H1 (cell line): Measurements from ENCODE around the gene KCTD19. TPM values are rescaled to one million over a fixed set of nuclear protein-coding genes. Genes with fewer than 3 reads are reported as not detected.

Experiments used
- CTCF ChIA-PET: fragments of 300-600 bp; sonication (Branson Sonifier 250); formaldehyde crosslinking; loops from one replicate; lab custom pipeline; 2021; ENCODE audit not compliant: partially characterized antibody; lab: Charles Lee
- POLR2A ChIA-PET: fragments of 300-600 bp; sonication (Branson Sonifier 250); formaldehyde crosslinking; loops from one replicate; lab custom pipeline; 2021; ENCODE audit warnings: inconsistent platforms; ENCODE audit not compliant: partially characterized antibody; lab: Charles Lee
- DNase-seq, 2 experiments: peaks; one replicate each; pipeline versions ENCODE4 v3.0.0 to v3.0.0-alpha.2; 2010 to 2022; ENCODE audit warnings: low spot score in 2 of 2, low read depth in 1 of 2, mixed read lengths in 1 of 2
- FAIRE-seq: peaks from 2 replicates; lab custom pipeline; 2011; peaks lifted over from hg19 to GRCh38; lab: Jason Lieb, UNC
- H2AFZ ChIP-seq: 2 replicates; pipeline ENCODE4 v1.8.1; 2012; ENCODE audit warnings: low read length, inconsistent platforms
- H2AK5ac ChIP-seq: 2 replicates; pipeline ENCODE4 v1.6.1; 2013; ENCODE audit warnings: low read depth, low read length
- H2BK120ac ChIP-seq: replicated peaks from 2 replicates; pipeline ENCODE3; 2013; ENCODE audit warnings: low read depth, low read length, inconsistent platforms
- H2BK12ac ChIP-seq: 2 replicates; pipeline ENCODE4 v1.6.1; 2013; ENCODE audit warnings: low read depth, low read length
- H2BK15ac ChIP-seq: 2 replicates; pipeline ENCODE4 v1.6.1; 2013; ENCODE audit warnings: low read length
- H2BK20ac ChIP-seq: 2 replicates; pipeline ENCODE4 v1.6.1; 2013; ENCODE audit warnings: low read length
- H2BK5ac ChIP-seq: 2 replicates; pipeline ENCODE4 v1.6.1; 2013; ENCODE audit warnings: low read depth, low read length
- H3K14ac ChIP-seq: 2 replicates; pipeline ENCODE4 v1.6.1; 2013; ENCODE audit warnings: inconsistent platforms; ENCODE audit not compliant: insufficient read length
- H3K18ac ChIP-seq: 2 replicates; pipeline ENCODE4 v1.6.1; 2013; ENCODE audit warnings: low read length; ENCODE audit errors: extremely low read depth
- H3K23ac ChIP-seq: 2 replicates; pipeline ENCODE4 v1.6.1; 2013; ENCODE audit warnings: inconsistent platforms; ENCODE audit not compliant: insufficient read length
- H3K23me2 ChIP-seq: 2 replicates; pipeline ENCODE4 v1.6.1; 2013; ENCODE audit warnings: low read depth, low read length
- H3K27ac ChIP-seq: 2 replicates; pipeline ENCODE4 v1.6.1; 2011; ENCODE audit warnings: low read depth, low read length, inconsistent platforms
- H3K27me3 ChIP-seq, 4 experiments: replicated peaks in 1 of 4; 1 replicate in 1 of 4; 2 replicates in 3 of 4; pipeline versions ENCODE4 v1.6.1 to v1.8.1; 2011 to 2013; ENCODE audit warnings: low read length in 3 of 4, mild to moderate bottlenecking in 3 of 4, inconsistent platforms in 2 of 4, mixed read lengths in 2 of 4, moderate library complexity in 1 of 4; ENCODE audit not compliant: control insufficient read depth in 3 of 4, insufficient read depth in 3 of 4; ENCODE audit errors: extremely low read depth in 1 of 4
- H3K36me3 ChIP-seq, 4 experiments: 2 replicates each; pipeline versions ENCODE4 v1.6.1 to v1.8.1; 2011 to 2013; ENCODE audit warnings: mild to moderate bottlenecking in 4 of 4, low read length in 3 of 4, moderate library complexity in 2 of 4, control low read depth in 1 of 4, inconsistent platforms in 1 of 4; ENCODE audit not compliant: insufficient read depth in 4 of 4, control insufficient read depth in 2 of 4
- H3K4ac ChIP-seq: replicated peaks from 2 replicates; pipeline ENCODE3; 2013; ENCODE audit warnings: low read length, low read depth, mixed read lengths, inconsistent platforms; ENCODE audit not compliant: insufficient read length
- H3K4me1 ChIP-seq, 4 experiments: replicated peaks in 1 of 4; 1 replicate in 1 of 4; 2 replicates in 3 of 4; pipeline versions ENCODE4 v1.6.1 to v1.8.1; 2011 to 2013; ENCODE audit warnings: low read length in 3 of 4, inconsistent platforms in 2 of 4, mixed read lengths in 1 of 4; ENCODE audit not compliant: insufficient read depth in 4 of 4, control insufficient read depth in 3 of 4
- H3K4me2 ChIP-seq, 2 experiments: 2 replicates each; pipeline versions ENCODE4 v1.6.1 to v1.8.1; 2011 to 2013; ENCODE audit warnings: low read depth in 2 of 2, low read length in 2 of 2, control low read depth in 1 of 2, inconsistent platforms in 1 of 2, mild to moderate bottlenecking in 1 of 2; ENCODE audit not compliant: insufficient read depth in 1 of 2
- H3K4me3 ChIP-seq, 4 experiments: fragments of 200-600, 300-600 bp in 1 of 4; sonication (generic), shearing (Covaris generic), sonication (Bioruptor Twin) in 1 of 4; 2 replicates each; pipeline versions ENCODE4 v1.5.1 to v1.8.1; 2011 to 2016; ENCODE audit warnings: low read length in 4 of 4, low read depth in 3 of 4, control low read depth in 2 of 4, inconsistent platforms in 2 of 4, mild to moderate bottlenecking in 2 of 4, mixed read lengths in 1 of 4, moderate library complexity in 1 of 4; ENCODE audit not compliant: insufficient read depth in 2 of 4; ENCODE audit errors: extremely low read depth in 1 of 4
- H3K56ac ChIP-seq: replicated peaks from 2 replicates; pipeline ENCODE3; 2013; ENCODE audit warnings: low read depth, mild to moderate bottlenecking, mixed read lengths, low read length, inconsistent platforms; ENCODE audit not compliant: insufficient read length
- H3K79me1 ChIP-seq: 2 replicates; pipeline ENCODE4 v1.6.1; 2013; ENCODE audit warnings: low read depth, low read length, control low read depth
- H3K79me2 ChIP-seq, 2 experiments: 2 replicates each; pipeline versions ENCODE4 v1.6.1 to v1.8.1; 2012 to 2013; ENCODE audit warnings: low read length in 2 of 2, mild to moderate bottlenecking in 2 of 2, inconsistent platforms in 1 of 2; ENCODE audit not compliant: insufficient read depth in 2 of 2, control insufficient read depth in 1 of 2
- H3K9ac ChIP-seq, 4 experiments: replicated peaks in 1 of 4; 1 replicate in 1 of 4; 2 replicates in 3 of 4; pipeline versions ENCODE4 v1.6.1 to v1.8.1; 2011 to 2013; ENCODE audit warnings: low read depth in 3 of 4, low read length in 3 of 4, control low read depth in 2 of 4, mild to moderate bottlenecking in 2 of 4, moderate library complexity in 2 of 4, inconsistent platforms in 1 of 4; ENCODE audit errors: extremely low read depth in 1 of 4
- H3K9me3 ChIP-seq, 2 experiments: 2 replicates each; pipeline versions ENCODE4 v1.6.1 to v1.8.1; 2012 to 2013; ENCODE audit warnings: mild to moderate bottlenecking in 2 of 2, moderate library complexity in 2 of 2, control low read depth in 1 of 2, inconsistent platforms in 1 of 2, low read depth in 1 of 2, low read length in 1 of 2, mixed read lengths in 1 of 2; ENCODE audit not compliant: insufficient read depth in 2 of 2
- H4K20me1 ChIP-seq, 2 experiments: replicated peaks in 1 of 2; 2 replicates each; pipeline versions ENCODE3 to v1.8.1; 2011 to 2013; ENCODE audit warnings: inconsistent platforms in 2 of 2, low read length in 2 of 2, mild to moderate bottlenecking in 1 of 2; ENCODE audit not compliant: insufficient read depth in 2 of 2, control insufficient read depth in 1 of 2
- H4K5ac ChIP-seq: 2 replicates; pipeline ENCODE4 v1.6.1; 2013; ENCODE audit warnings: low read length, low read depth, mixed read lengths, inconsistent platforms; ENCODE audit not compliant: insufficient read length
- H4K8ac ChIP-seq: 2 replicates; pipeline ENCODE4 v1.8.0; 2013; ENCODE audit warnings: mild to moderate bottlenecking, moderate library complexity, low read length, inconsistent platforms; ENCODE audit not compliant: insufficient read depth; ENCODE audit errors: extremely low read depth
- H4K91ac ChIP-seq: replicated peaks from 2 replicates; pipeline ENCODE3; 2013; ENCODE audit warnings: low read length, mixed read lengths, inconsistent platforms; ENCODE audit not compliant: insufficient read length
- ATF3 ChIP-seq: IDR thresholded peaks from 2 replicates; pipeline ENCODE4 v1.6.1; 2011; ENCODE audit warnings: low read depth, mild to moderate bottlenecking, low read length; ENCODE audit not compliant: insufficient read depth
- CBX5 ChIP-seq: fragments of 300-800, 300-1000 bp; sonication (generic); IDR thresholded peaks from 2 replicates; pipeline ENCODE4 v1.7.1; 2016; ENCODE audit warnings: antibody characterized with exemption, low read length, low read depth
- EP300 ChIP-seq, 2 experiments: IDR thresholded peaks; 1 replicate in 1 of 2; 2 replicates in 1 of 2; pipeline ENCODE4 v1.6.1; 2011 to 2012; ENCODE audit warnings: low read depth in 2 of 2, low read length in 2 of 2, mild to moderate bottlenecking in 2 of 2, borderline replicate concordance in 1 of 2, inconsistent platforms in 1 of 2, moderate library complexity in 1 of 2
- KDM4A ChIP-seq: IDR thresholded peaks from one replicate; pipeline ENCODE4 v1.7.1; 2012; ENCODE audit warnings: low read depth, mild to moderate bottlenecking, moderate library complexity, low read length, inconsistent platforms; ENCODE audit not compliant: severe bottlenecking
- NRF1 ChIP-seq: IDR thresholded peaks from 2 replicates; pipeline ENCODE4 v1.6.1; 2011; ENCODE audit warnings: mild to moderate bottlenecking, low read depth, low read length, improper control_type of control experiment
- SP1 ChIP-seq: IDR thresholded peaks from 2 replicates; pipeline ENCODE4 v1.6.1; 2011; ENCODE audit warnings: low read depth, low read length
- TEAD4 ChIP-seq: IDR thresholded peaks from 2 replicates; pipeline ENCODE4 v1.6.1; 2012; ENCODE audit warnings: low read depth, low read length, inconsistent platforms, mixed read lengths
- WGBS, 2 experiments: shearing (Covaris generic) in 1 of 2; methylation state at CpG; one replicate each; pipeline versions ENCODE4 v1.1.6 to v1.1.7; 2013 to 2015; ENCODE audit warnings: low lambda C conversion rate in 2 of 2, mixed read lengths in 2 of 2, inconsistent platforms in 1 of 2, low coverage in 1 of 2, missing lambda C conversion rate in 1 of 2; ENCODE audit not compliant: insufficient replicate concordance in 2 of 2, insufficient coverage in 1 of 2, insufficient read length in 1 of 2; ENCODE audit errors: extremely low coverage in 1 of 2, missing lambda C conversion rate in 1 of 2; 5-methylcytosine and 5-hydroxymethylcytosine counted together
- polyA plus RNA-seq, 7 experiments: library from polyadenylated mRNA; depleted of rRNA in 3 of 7; stranded (reverse) in 5 of 7; unstranded in 2 of 7; fragments of >200 nt in 5 of 7; fragments of 200-250 nt in 2 of 7; gene quantifications; 1 replicate in 5 of 7; 2 replicates in 1 of 7; 4 replicates in 1 of 7; pipeline versions ENCODE4 v1.2.1 to v1.2.3, GENCODE V29; 2011 to 2013; ENCODE audit warnings: missing spikeins in 2 of 7, mixed read lengths in 2 of 7
- total RNA-seq: library from RNA; stranded (reverse); fragmentation: NEBNext Ultra II Directional; extraction: Animal tissue kit (Norgen Biotek cat#: 25700); gene quantifications from 2 replicates; pipeline ENCODE4 v1.2.1, GENCODE V29; 2021

The KCTD19 gene
- total and polyA plus RNA-seq, 2 of the 8 experiments (the other 6 are each of a cell fraction or from before 2014, with no cell fraction given) = 0.06 to 0.24 TPM

- Histone ChIP-seq H2AFZ (no peak overlapping the region), H2AK5ac (no peak overlapping the region), H3K79me1 (no peaks in the 10 kb centered on the region), H3K4me2 (no peak overlapping the region), H3K23me2 (no peaks in the 10 kb centered on the region; the same call in 1 of the 2 replicates), H2BK120ac (no peak overlapping the region), H3K9ac (no peak overlapping the region), H4K8ac (no peak overlapping the region; the same call in 1 of the 2 replicates), H3K36me3 (no peaks in the 10 kb centered on the region), H2BK5ac (no peak overlapping the region), H3K56ac (no peak overlapping the region), H3K14ac (no peak overlapping the region), H3K4ac (no peak overlapping the region), H2BK15ac (no peak overlapping the region), H4K5ac (no peak overlapping the region), H3K27me3 (no peaks in the 10 kb centered on the region), H2BK12ac (no peak overlapping the region), H3K4me1 (no peaks in the 10 kb centered on the region), H3K23ac (no peak overlapping the region), H3K18ac (no peak overlapping the region), H4K20me1 (no peaks in the 10 kb centered on the region), H4K91ac (no peak overlapping the region), H3K79me2 (no peaks in the 10 kb centered on the region), H3K9me3 (no peaks in the 10 kb centered on the region), H3K27ac (no peak overlapping the region), H3K4me3 (no peak overlapping the region), H2BK20ac (no peak overlapping the region)
- no peak for TF ChIP-seq ATF3
- no peak for TF ChIP-seq SP1
- TF ChIP-seq CBX5 = no peak
- TF ChIP-seq TEAD4 = no peak
- no peak for TF ChIP-seq EP300 (IDR thresholded peaks at IDR 0.05; ENCODE audit: borderline replicate concordance in 1 of 2, low read depth in 2 of 2, low read length in 2 of 2)
- TF ChIP-seq KDM4A = no peak
- no peak for TF ChIP-seq NRF1
- POLR2A ChIA-PET = no interaction called here
- CTCF ChIA-PET = interaction anchor here (0.6 to 2.0 kb wide), 9 partner anchors 10 to 352 kb away, joined by 3 to 8 read pairs (median 4); partner anchors contain the start of gene TPPP3
- FAIRE-seq = no peak
- 86% methylated on average over 5 of the region's 5 CpGs; no CpG with 5 or more reads in 1 of the 2 experiments for WGBS, 2 experiments
- no peak for DNase-seq
These were observed 14.7 kb downstream of the KCTD19 start for GRCh38 chr16:67311607-67312488.
